Mammary epithelial cell (primary cell): ENCODE data around the gene CAP1.

Experiments
- CTCF ChIP-seq, 2 donors: IDR thresholded peaks in 1 of 2; conservative IDR thresholded peaks in 1 of 2; 2 replicates each; pipeline ENCODE4 v1.5.1; 2011 to 2012; ENCODE audit warnings: inconsistent platforms in 2 of 2, low read length in 2 of 2, mild to moderate bottlenecking in 2 of 2, control low read depth in 1 of 2, low read depth in 1 of 2; ENCODE audit not compliant: insufficient read depth in 1 of 2; ENCODE audit errors: extremely low read depth in 1 of 2
- EZH2 ChIP-seq: IDR thresholded peaks from 2 replicates; pipeline ENCODE4 v1.6.1; 2012; ENCODE audit warnings: low read length, inconsistent platforms, borderline replicate concordance

GRCh38 chr1:40041466-40041838 lies 923 bp downstream of the CAP1 start:
- TF ChIP-seq EZH2 (no peak), CTCF (conservative IDR thresholded peaks at IDR 0.05 in 1 of 2, IDR thresholded peaks at IDR 0.05 in 1 of 2; ENCODE audit: extremely low read depth in 1 of 2, insufficient read depth in 1 of 2, low read depth in 1 of 2, low read length in 2 of 2) (no peak)
